GM13976 (cell line): ENCODE measurements around the gene CA5A.
"Not testable (repeated sequence)": the region's sequence is repeated elsewhere in the genome, so short reads cannot be mapped to it uniquely, and the experiment has no call there.

ENCODE experiments used
- DNase-seq: peaks from one replicate; pipeline ENCODE4 v3.0.0; 2012; ENCODE audit warnings: low spot score
- in situ Hi-C: fragments of 300-500 bp; cut with MboI; formaldehyde crosslinking; loops from one replicate; pipeline ENCODE4 v1.12.0; 2022; ENCODE audit warnings: low sequenced_read_pairs, mixed read lengths, inconsistent platforms; ENCODE audit not compliant: unreplicated experiment
- TF ChIP-seq, protein P1 (sequence below): IDR thresholded peaks from 2 replicates; pipeline ENCODE4 v1.5.1; 2012; ENCODE audit warnings: borderline replicate concordance, mild to moderate bottlenecking; ENCODE audit not compliant: insufficient read depth; ENCODE audit errors: extremely low read depth, missing control alignments, control extremely low read depth

The CA5A gene

GRCh38 chr16:87864331-87864989, 71.9 kb downstream of the CA5A start:
- TF ChIP-seq, protein P1, sequence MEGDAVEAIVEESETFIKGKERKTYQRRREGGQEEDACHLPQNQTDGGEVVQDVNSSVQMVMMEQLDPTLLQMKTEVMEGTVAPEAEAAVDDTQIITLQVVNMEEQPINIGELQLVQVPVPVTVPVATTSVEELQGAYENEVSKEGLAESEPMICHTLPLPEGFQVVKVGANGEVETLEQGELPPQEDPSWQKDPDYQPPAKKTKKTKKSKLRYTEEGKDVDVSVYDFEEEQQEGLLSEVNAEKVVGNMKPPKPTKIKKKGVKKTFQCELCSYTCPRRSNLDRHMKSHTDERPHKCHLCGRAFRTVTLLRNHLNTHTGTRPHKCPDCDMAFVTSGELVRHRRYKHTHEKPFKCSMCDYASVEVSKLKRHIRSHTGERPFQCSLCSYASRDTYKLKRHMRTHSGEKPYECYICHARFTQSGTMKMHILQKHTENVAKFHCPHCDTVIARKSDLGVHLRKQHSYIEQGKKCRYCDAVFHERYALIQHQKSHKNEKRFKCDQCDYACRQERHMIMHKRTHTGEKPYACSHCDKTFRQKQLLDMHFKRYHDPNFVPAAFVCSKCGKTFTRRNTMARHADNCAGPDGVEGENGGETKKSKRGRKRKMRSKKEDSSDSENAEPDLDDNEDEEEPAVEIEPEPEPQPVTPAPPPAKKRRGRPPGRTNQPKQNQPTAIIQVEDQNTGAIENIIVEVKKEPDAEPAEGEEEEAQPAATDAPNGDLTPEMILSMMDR, result no peak
- DNase-seq, result no peak
- in situ Hi-C loops, result no loop called here

DNA sequence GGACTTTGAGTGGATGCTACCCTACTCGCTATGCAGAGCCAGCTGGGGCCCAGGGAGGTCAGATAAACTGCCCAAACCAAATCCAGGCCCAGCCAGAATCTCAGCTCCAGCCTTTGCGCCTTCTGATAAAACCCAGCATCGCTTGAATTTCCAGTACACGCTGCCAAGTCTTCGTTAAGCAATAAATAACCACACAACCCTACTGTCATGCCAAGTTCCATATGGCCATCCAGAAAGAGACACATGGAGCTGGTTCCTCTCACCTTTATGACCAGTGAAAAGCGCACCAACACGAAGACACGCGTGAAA, 73.0 kb downstream of the CA5A start:
- in situ Hi-C loops, result not testable (repeated sequence)

DNA sequence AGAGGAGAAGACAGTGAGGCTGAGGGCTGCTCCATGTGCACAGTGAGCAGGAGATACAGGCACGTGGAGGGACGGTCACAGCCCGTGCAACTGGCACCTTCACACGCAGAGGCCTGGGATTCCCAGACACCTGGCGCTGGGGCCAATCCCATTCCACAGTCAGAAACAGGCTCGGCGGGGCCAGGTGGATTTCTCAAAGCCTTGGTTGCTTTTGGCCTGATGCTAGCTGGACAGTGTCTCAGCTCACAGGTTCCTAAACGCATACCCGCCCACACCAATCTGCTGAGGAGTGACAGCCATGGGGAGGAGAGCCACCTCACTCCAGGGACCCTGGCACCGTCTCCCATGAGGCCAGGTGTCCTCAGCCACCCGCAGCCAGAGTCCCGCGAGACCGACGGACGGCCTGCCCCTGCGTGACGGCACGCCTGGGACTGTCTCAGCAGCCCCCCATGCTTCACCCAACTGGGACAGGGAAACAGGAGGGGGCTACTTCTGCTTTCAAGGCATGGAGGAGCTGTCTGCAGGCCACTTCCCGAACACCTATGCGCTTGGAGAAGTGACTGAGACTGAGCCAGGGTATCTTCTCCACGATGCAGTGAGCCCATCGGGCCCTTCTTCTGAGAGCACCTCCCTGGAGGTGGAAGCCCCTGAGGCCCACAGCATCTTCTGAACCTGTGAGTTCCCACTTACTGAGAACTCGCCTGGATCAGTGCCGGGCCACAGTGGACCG, 73.6 kb downstream of the CA5A start:
- DNase-seq, in situ Hi-C loops: not testable (repeated sequence)

More for the DNA sequence above, 73.0 kb downstream of the CA5A start:
- DNase-seq, result not testable (repeated sequence)

DNA sequence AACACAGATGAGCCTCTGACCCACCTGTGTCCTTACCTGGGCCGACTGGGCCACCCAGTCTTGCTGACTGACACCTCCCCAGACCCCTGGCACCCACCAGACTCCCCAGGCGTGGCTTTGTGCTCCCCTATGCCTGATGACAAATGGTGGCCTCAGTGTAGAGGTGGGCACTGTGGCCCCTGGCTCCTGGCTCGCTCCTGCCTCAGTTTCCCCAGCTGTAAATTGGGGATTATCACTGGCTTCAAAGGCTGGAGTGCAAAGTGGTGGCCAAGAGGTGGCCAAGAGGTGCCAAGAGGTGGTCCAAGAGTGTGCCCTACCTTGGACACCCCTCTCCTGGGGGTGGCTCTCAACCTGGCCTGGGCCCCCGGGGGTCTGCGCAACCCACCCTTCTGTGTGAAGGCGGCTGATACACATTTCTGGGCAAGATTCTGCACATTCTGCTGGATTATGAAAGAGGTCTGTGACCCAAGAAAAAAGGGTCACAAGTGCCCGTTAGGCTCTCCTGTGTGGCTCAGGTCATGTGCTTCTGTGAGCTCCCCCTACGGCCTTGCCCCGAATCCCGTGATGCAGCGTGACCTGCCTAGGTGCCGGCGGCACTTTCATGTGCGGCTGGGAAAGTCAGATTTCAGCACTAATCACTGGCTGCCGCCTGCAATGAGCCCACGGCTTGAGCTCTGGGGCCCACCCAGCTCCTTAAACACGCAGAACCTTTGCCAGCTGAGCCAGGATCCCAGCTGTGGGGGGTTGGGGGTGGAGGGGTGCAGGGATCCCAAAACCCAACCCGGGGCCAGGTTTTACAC, 74.8 kb downstream of the CA5A start:
- in situ Hi-C loops, DNase-seq: not testable (repeated sequence)

DNA sequence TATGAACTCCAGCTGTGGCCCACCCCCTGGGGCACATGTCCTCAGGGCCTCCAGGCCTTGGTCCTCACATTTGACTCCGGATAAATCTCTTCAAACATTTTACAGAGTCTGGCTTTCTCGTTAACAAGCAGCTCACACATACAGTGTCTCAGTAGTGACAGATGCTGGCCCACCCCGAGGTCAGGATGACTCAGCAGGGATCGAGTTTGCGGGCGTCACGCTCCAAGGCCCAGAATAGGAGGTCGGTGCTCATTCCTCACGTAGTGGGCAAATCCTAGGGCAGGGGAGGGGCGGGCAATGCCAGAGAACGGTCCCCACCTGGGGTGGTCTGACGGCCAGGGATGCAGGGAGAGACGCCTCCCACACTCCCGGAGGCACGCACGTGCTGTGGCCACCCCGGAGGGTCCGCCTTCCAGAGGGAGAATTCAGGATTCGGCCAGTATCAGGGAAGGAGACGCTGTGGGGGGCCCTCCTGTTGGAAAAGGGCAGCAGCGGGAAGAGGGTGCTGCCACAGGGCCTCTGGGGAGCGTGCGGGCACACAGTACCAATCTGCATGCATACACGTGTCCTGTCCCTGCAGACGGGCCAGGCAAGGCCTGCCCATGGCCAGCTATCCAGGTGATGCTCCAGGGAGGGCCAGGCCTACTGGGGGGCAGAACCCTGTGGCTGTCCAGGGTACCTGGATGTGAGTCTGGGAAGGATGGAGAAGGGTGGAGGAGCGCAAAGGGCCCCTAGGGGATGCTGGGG, 75.6 kb downstream of the CA5A start:
- TF ChIP-seq, protein P1, result no peak
- no peak for DNase-seq
- in situ Hi-C loops, result no loop called here

DNA sequence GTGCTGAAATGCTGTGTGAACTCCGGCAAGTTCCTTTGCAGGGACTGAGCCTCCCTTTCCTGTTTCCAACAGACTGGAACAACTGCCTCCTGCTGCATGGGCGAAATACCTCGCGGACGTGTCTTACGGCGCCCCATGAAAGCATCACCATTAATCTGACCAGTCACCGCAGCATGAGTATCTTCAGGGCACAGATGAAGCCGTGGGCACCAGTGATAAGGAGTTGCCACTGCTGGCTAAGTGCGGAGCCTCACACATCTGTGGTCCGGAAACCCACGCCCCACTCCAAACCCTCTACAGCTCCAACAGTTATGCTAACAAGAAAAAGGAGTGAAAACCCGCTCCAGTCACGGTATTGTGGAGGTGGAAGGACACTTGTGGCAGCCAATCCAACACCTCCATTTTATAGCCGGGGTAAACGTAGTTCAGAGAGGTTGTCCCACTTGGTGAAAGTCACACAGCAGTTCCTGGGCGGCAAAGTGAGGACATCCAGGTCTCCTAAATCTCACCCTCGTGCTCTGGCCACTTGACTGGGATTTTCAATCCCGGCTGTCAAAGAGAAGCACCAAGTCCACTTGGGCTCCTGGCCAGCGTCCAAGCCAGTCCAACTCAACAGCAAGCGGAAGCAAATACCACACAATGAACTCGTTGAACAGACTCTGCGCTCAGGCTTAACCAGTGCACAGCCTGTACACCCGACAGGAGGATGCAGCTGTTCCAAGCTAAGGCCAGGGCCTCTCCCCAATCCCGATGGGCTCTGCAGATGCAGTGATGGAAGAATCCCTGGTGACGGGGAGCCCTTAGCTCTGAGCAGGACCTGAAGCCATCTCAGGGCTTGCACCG, 78.0 kb downstream of the CA5A start:
- in situ Hi-C loops, DNase-seq: not testable (repeated sequence)

DNA sequence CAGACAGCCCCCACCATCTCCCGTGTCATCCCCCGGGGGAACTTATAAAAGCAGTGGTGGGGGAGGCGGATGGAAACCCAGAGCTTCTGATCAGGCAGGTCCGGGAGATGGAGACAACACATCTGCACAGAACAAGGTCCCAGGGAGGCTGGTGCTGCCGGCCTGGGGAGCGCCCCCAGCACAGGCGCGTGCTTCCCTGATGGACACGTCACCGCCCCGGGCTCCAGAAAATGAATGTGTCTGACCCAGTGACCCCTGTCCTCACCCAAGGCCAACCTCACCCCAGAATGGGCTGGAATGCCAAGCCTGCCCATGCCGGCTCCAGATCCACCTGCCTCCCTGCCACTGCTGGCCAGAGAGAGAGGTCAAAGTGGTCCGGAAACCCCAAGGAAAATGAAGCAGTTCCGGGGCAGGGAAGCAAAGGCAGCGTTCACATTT, 79.5 kb downstream of the CA5A start:
- in situ Hi-C loops, result no loop called here

More for the DNA sequence above, 79.5 kb downstream of the CA5A start:
- TF ChIP-seq, protein P1, result no peak
- no peak for DNase-seq
